22Rv1 (cell line): ENCODE measurements around the gene CSMD2.

ENCODE experiments used
- ZFX ChIP-seq: fragments of 450-650 bp; IDR thresholded peaks from 2 replicates; pipeline ENCODE4 v1.6.1; 2017; ENCODE audit warnings: antibody characterized with exemption, borderline replicate concordance
- TF ChIP-seq, protein P1 (sequence below): fragments of 450-650 bp; IDR thresholded peaks from 2 replicates; pipeline ENCODE4 v1.5.1; 2017; ENCODE audit warnings: mild to moderate bottlenecking

DNA sequence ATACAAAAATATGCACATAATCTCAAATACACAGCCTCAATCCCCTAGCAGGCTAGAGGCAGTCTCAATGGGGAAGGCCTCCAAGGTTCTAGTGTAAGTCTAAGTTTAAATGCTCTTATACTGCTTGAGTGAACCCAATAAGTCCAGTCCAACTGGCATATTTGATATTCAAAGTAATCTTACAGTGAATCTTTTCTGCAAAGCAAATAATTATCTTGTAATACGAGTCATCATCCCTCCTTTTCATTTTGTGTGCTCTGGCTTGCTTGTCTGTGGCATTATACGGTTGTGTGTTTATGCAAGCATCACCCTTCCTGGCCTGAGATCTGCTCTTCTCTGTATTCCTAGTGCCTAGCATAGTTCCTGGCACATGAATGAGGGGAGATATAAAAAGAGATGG, 468.1 kb downstream of the CSMD2 start:
- TF ChIP-seq, protein P1, sequence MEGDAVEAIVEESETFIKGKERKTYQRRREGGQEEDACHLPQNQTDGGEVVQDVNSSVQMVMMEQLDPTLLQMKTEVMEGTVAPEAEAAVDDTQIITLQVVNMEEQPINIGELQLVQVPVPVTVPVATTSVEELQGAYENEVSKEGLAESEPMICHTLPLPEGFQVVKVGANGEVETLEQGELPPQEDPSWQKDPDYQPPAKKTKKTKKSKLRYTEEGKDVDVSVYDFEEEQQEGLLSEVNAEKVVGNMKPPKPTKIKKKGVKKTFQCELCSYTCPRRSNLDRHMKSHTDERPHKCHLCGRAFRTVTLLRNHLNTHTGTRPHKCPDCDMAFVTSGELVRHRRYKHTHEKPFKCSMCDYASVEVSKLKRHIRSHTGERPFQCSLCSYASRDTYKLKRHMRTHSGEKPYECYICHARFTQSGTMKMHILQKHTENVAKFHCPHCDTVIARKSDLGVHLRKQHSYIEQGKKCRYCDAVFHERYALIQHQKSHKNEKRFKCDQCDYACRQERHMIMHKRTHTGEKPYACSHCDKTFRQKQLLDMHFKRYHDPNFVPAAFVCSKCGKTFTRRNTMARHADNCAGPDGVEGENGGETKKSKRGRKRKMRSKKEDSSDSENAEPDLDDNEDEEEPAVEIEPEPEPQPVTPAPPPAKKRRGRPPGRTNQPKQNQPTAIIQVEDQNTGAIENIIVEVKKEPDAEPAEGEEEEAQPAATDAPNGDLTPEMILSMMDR = no peak
- TF ChIP-seq ZFX = no peak
